IPS-15b (cell line): ENCODE results near the gene RTL10.

ENCODE experiments used
- H3K27me3 ChIP-seq: one replicate; pipeline ENCODE4 v1.6.1; 2013; ENCODE audit warnings: low read length; ENCODE audit not compliant: control insufficient read depth, insufficient read depth
- H3K36me3 ChIP-seq: one replicate; pipeline ENCODE4 v1.6.1; 2013; ENCODE audit warnings: low read length; ENCODE audit not compliant: control insufficient read depth, insufficient read depth
- H3K4me1 ChIP-seq: one replicate; pipeline ENCODE4 v1.6.1; 2013; ENCODE audit warnings: mild to moderate bottlenecking, low read length; ENCODE audit not compliant: control insufficient read depth, insufficient read depth
- H3K4me3 ChIP-seq: one replicate; pipeline ENCODE4 v1.5.1; 2013; ENCODE audit warnings: low read depth, low read length
- H3K9ac ChIP-seq: one replicate; pipeline ENCODE4 v1.6.1; 2013; ENCODE audit warnings: low read depth, mild to moderate bottlenecking, low read length
- H3K9me3 ChIP-seq: one replicate; pipeline ENCODE4 v1.6.1; 2013; ENCODE audit warnings: mild to moderate bottlenecking, low read length; ENCODE audit not compliant: control insufficient read depth, insufficient read depth

RTL10 gene

GRCh38 chr22:19863571-19863970, 8.9 kb upstream of the RTL10 start:
- Histone ChIP-seq H3K9me3 (no peaks in the 10 kb centered on the region), H3K4me1 (no peaks in the 10 kb centered on the region), H3K36me3 (no peaks in the 10 kb centered on the region), H3K4me3 (no peak overlapping the region), H3K9ac (no peak overlapping the region), H3K27me3 (no peaks in the 10 kb centered on the region)

DNA sequence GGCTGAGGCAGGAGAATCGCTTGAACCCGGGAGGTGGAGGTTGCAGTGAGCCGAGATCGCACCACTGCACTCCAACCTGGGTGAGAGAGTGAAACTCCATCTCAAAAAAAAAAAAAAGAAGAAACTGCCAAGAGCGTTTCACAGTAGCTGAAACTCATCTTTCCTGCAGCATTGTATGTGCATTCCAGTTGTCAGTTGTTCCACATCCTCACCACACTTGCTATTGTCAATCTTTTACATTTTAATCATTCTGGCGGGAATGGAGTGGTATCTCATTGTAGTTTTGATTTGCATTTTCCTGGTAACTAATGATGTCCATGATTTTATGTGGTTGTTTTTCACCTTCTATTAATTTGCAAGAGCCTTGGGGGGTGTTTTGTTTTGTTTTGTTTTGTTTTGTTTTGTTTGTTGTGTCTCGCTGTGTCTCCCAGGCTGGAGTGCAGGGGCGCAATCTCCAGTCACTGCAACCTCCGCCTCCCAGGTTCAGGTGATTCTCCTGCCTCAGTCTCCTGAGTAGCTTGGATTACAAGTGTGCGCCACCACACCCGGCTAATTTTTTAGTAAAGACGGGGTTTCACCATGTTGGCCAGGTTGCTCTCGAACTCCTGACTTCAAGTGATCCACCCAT, 8.1 kb upstream of the RTL10 start:
- no peak overlapping the region for H3K4me3 ChIP-seq
- H3K4me1 ChIP-seq, result no peaks in the 10 kb centered on the region
- no peaks in the 10 kb centered on the region for H3K36me3 ChIP-seq
- H3K27me3 ChIP-seq, result no peaks in the 10 kb centered on the region
- H3K9me3 ChIP-seq, result no peaks in the 10 kb centered on the region
- H3K9ac ChIP-seq, result no peak overlapping the region

- Histone ChIP-seq H3K9me3 (no peaks in the 10 kb centered on the region), H3K27me3 (no peaks in the 10 kb centered on the region), H3K4me3 (no peak overlapping the region), H3K36me3 (no peaks in the 10 kb centered on the region), H3K9ac (no peak overlapping the region), H3K4me1 (peaks cover 2% of the 10 kb centered on the region)
Measured at GRCh38 chr22:19859861-19860510, 5.3 kb upstream of the RTL10 start.

GRCh38 chr22:19857382-19857781, 2.7 kb upstream of the RTL10 start:
- Histone ChIP-seq H3K9me3 (no peaks in the 10 kb centered on the region), H3K4me1 (peaks cover 2% of the 10 kb centered on the region), H3K4me3 (no peak overlapping the region), H3K27me3 (no peaks in the 10 kb centered on the region), H3K36me3 (peaks cover 3% of the 10 kb centered on the region), H3K9ac (no peak overlapping the region)

GRCh38 chr22:19855504-19856409, 1.1 kb upstream of the RTL10 start:
- Histone ChIP-seq H3K36me3 (peaks cover 17% of the 10 kb centered on the region), H3K4me3 (peak overlapping the region; percentile 92), H3K9ac (peak overlapping the region; percentile 85), H3K27me3 (no peaks in the 10 kb centered on the region), H3K4me1 (peaks cover 2% of the 10 kb centered on the region), H3K9me3 (no peaks in the 10 kb centered on the region)

- Histone ChIP-seq H3K27me3 (no peaks in the 10 kb centered on the region), H3K36me3 (peaks cover 23% of the 10 kb centered on the region), H3K4me1 (peaks cover 2% of the 10 kb centered on the region), H3K4me3 (peak overlapping the region; percentile 92), H3K9ac (peak overlapping the region; percentile 96), H3K9me3 (no peaks in the 10 kb centered on the region)
Measured at GRCh38 chr22:19853879-19854777, 546 bp downstream of the RTL10 start.

GRCh38 chr22:19853058-19853878, 1.4 kb downstream of the RTL10 start:
- Histone ChIP-seq H3K9ac (peak overlapping the region; percentile 96), H3K27me3 (no peaks in the 10 kb centered on the region), H3K4me3 (peak overlapping the region; percentile 92), H3K9me3 (no peaks in the 10 kb centered on the region), H3K36me3 (peaks cover 23% of the 10 kb centered on the region), H3K4me1 (peaks cover 2% of the 10 kb centered on the region)

GRCh38 chr22:19852177-19852781, 2.4 kb downstream of the RTL10 start:
- H3K4me3 ChIP-seq, result no peak overlapping the region
- H3K27me3 ChIP-seq, result no peaks in the 10 kb centered on the region
- no peaks in the 10 kb centered on the region for H3K9me3 ChIP-seq
- peaks cover 2% of the 10 kb centered on the region for H3K4me1 ChIP-seq
- H3K9ac ChIP-seq, result no peak overlapping the region
- H3K36me3 ChIP-seq, result peaks cover 23% of the 10 kb centered on the region

GRCh38 chr22:19851291-19852176, 3.1 kb downstream of the RTL10 start:
- Histone ChIP-seq H3K4me3 (no peak overlapping the region), H3K4me1 (peaks cover 2% of the 10 kb centered on the region), H3K27me3 (no peaks in the 10 kb centered on the region), H3K36me3 (peaks cover 23% of the 10 kb centered on the region), H3K9me3 (no peaks in the 10 kb centered on the region), H3K9ac (no peak overlapping the region)

DNA sequence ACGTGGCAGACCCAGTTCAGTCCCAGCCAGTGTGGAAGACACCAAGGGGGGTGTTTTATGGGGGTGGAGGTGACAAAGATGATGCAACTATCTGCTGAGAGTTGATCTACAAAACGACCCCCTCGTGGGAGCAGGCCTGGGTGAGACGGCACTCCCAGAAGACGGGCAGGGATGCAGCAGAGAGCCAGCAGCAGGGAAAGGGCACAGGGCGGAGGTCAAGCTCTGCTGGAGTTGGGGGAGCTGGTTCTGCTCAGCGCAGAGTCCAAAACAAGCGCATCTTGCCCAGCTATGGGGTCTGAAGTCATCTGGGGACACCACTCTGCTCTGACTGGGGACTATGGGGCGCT, 3.9 kb downstream of the RTL10 start:
- Histone ChIP-seq H3K36me3 (peaks cover 23% of the 10 kb centered on the region), H3K4me3 (no peak overlapping the region), H3K9ac (no peak overlapping the region)

More for the DNA sequence above, 3.9 kb downstream of the RTL10 start:
- no peaks in the 10 kb centered on the region for H3K4me1 ChIP-seq
- H3K9me3 ChIP-seq, result no peaks in the 10 kb centered on the region
- no peaks in the 10 kb centered on the region for H3K27me3 ChIP-seq
